HL-60 (cell line): ENCODE data around the gene ZNG1F.
"Not testable (repeated sequence)": the region's sequence is repeated elsewhere in the genome, so short reads cannot be mapped to it uniquely, and the experiment has no call there.

ENCODE experiments used
- CTCF ChIP-seq: IDR thresholded peaks from one replicate; pipeline ENCODE4 v1.5.1; 2011; ENCODE audit warnings: low read length, control low read depth, inconsistent platforms; ENCODE audit not compliant: insufficient read depth
- POLR2AphosphoS5 ChIP-seq: IDR thresholded peaks from 2 replicates; pipeline ENCODE4 v1.6.1; 2012; ENCODE audit warnings: low read depth
- REST ChIP-seq: IDR thresholded peaks from 2 replicates; pipeline ENCODE4 v1.6.1; 2012; ENCODE audit warnings: low read depth; ENCODE audit not compliant: insufficient replicate concordance

DNA sequence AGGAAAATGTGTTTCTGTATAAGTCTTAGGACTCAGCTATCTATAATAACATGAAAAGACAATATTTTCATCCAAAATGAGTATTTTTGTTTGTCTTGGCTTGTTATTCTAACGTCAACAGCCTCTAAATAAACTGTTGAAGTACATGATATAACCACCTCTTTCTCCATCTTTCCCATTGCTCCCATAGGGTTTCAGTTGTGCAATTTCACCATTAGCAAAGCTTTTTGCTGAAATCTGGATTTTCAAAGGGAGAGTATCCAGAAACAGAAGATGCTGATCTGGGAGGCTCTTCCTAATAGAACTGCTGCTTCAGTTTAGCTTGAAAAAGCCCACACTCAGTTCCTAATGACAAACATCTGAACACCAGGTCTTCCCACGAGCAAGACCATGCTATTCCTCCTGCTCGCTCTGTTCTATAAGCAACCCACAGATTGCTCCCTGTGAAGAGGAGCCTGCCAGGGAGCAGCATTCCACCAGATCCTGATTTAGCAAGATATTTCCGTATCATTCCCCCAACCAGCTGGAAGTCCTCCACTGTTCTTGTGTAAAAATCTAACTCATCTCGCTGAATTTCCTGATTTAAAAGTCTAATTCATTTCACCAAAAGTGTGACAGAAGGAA lies 101.8 kb downstream of the ZNG1F start:
- not testable (repeated sequence) for TF ChIP-seq CTCF, REST, POLR2AphosphoS5
